NCI-H345 (cell line): ENCODE measurements around the gene THAP11.

ENCODE experiments used
- DNase-seq: peaks from one replicate; lab custom pipeline; 2025; lab: John Stamatoyannopoulos, UW

THAP11 gene

GRCh38 chr16:67841816-67842508 lies at the start of gene THAP11:
TSS of gene THAP11 (plus strand) at chr16:67842320. CDS start at chr16:67842555, 235 bp downstream.
- peak; percentile 93 for DNase-seq

GRCh38 chr16:67796099-67796718 lies 45.9 kb upstream of the THAP11 start:
- DNase-seq = no peak

DNA sequence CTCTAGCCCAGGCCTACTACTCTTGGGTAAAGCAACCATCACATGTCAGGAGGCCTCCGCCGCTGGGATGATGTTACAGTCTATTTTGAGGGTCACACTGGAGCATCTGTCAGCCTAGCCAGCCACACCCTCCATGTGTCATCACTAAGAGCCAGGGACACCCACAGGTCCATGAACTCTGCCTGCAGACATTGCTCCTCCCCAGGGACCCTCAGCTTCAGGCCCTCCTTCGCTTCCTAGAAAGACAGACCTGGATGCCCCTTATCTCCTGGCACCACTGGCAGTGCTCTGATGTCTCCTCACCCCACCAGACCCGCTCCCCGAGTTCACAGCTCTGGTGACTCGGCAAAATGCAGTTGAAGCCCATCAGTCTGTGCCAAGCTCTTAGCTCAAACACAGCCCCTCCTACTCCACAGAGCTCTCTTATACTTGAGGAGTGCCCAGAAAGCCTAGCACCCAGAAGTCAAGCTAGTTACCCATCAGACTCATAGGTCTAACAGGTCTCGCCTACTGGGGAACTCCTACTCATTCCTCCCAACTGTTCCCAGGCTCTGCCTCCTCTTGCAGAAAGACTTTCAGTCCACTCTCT lies 41.7 kb upstream of the THAP11 start:
- no peak for DNase-seq

DNA sequence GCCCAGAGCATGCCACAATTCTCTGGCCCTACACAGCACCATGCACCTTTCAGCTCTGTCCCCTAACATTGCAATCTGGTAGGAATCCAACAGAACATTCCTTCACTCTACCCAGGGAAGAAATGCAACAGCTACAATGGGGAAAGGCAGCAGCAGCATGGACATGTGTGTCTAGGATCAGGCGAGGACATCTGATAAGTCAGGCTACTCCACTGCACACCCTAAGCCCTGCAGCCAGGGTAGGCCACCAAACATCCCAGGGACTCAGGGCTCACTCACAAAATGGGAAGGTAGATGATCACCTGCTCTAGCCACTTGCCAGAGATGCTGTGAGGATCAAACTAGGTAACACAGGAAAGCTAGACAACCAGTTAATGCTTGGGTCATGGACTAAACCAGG lies 40.9 kb upstream of the THAP11 start:
- no peak for DNase-seq

- no peak for DNase-seq
Observed at GRCh38 chr16:67801883-67802282, 40.2 kb upstream of the THAP11 start.

- DNase-seq = no peak
Observed at GRCh38 chr16:67803894-67804293, 38.2 kb upstream of the THAP11 start.

DNA sequence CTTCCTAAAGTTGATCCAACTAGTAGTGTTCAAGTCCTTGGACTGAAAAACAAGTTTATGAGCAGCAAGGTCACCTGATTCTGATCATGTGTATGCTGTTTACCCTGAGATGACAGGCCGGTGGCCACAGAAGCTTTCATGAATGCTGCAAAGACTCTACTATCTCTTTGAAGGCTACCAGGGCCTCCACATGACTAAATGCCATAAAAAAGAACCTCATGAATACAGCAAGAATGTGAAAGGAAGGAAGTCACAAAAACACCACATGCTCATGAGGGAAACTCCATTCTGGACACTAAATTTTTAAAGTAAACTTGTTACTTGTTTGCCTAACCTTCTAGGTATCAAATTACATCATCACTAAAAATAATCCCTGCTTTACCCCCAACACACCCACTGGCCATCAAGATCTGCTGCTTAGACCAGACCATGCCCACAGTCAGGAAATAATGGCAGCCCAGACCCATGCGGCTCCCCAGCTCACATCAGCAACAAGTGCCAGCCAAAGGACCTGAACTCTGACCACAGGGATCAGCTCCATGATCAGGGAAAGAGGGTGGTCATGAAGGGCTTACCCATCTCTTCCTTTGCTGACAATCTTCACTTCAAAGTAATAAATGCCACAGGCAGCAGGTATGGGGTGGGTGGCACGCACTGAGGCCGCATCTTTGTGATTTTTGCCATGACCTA lies 37.1 kb upstream of the THAP11 start:
- DNase-seq = no peak

DNA sequence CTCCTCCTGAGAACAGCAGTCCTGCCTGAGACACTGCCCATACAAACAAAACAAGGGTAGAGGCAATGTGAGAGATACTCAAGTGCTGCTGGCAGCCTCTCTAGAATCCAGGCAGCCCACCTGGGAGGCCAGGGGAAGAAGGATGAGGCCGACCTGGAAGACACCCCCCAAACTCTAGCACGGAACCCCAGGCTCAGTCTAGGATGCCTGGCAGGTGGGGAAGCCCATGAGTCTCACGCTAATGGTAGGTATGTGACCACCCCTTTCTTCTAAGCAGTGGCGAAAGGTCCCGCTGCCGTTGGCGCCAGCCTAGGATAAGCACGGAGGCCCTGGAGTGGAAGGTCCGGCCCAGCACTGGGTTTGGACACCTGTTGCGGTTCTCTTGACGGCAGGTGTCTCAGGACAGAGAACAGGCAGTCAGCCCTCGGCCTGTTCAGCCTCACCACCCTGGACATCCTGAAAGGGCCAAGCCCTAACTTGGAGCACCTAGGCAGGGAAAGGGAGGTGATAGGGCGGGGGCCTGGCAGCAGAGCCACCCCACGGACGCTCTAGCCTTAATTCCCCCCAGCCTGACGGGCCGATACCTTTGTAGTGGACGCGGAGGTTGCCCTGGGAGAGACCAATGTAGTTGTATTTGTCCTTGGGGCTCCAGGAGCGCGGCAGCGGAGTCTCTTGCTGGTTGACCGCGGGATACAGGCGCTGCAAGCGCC lies 36.2 kb upstream of the THAP11 start:
- no peak for DNase-seq

DNA sequence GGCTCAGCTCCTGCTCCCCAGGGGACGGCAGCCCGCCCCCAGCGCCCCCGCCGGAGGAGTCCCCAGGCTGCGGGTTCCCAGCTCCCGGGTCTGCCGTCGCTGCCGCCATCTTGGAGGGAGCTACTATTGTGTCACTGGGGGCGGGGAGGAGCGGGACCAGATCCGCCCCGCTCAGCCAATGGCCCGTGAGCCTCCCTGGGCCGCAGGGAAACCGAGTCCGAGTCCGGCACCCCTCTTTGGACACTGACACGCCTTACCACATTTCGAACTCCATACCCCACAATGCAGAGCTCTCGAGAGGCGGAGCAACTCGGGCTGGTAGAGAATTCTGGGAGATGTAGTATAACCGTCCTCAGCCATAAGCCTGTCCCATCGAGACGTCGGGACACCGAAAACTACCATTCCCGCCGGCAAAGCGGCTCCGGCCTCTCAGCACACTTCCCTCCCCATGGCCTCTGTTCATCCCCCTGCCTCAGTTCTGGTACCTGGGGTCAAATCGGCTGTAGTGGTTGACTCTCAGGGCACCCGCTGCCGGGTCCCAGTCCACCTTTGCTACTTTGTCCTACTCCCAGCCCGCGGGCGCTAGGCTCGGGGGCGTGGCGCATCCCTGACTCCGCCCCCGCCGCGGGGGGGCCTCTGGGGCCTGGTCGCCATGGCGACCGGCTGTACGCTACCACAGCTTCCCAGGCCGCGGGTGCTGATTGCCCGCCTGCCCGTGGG lies 35.5 kb upstream of the THAP11 start, which contains the start of the genes RANBP10 and TSNAXIP1:
Gene RANBP10 (minus strand): TSS at position 133 of the 720 bp plus-strand sequence. CDS start 24 bp downstream, at position 109.
Gene TSNAXIP1 (plus strand): TSS at position 462 of the 720 bp plus-strand sequence. CDS start 261 bp downstream, outside the sequence.
- DNase-seq = peak; percentile 98

DNA sequence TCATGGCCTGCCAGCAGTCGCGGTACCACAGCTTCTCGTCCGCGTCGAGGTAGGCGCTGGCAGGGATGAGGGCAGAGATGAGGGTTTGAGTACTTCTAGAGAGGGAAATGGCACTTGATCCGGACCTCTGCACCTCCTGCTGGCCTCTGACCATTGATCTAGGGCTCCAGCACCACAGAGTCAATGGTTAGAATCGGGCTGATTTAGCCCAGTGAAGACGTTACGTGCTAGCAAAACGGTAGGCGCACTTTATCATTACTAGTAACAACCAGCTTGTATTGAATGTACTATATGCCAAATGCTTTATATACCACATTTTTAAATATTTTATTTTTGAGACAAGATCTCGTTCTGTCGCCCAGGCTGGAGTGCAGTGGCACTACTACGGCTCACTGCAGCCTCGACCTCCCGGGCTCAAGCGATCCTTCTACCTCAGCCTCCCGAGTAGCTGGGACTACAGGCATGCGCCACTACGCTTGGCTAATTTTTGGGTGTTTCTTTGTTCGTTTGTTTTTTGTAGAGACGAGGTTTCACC lies 34.9 kb upstream of the THAP11 start:
- no peak for DNase-seq

- no peak for DNase-seq
Observed at GRCh38 chr16:67811899-67812298, 30.2 kb upstream of the THAP11 start.

DNA sequence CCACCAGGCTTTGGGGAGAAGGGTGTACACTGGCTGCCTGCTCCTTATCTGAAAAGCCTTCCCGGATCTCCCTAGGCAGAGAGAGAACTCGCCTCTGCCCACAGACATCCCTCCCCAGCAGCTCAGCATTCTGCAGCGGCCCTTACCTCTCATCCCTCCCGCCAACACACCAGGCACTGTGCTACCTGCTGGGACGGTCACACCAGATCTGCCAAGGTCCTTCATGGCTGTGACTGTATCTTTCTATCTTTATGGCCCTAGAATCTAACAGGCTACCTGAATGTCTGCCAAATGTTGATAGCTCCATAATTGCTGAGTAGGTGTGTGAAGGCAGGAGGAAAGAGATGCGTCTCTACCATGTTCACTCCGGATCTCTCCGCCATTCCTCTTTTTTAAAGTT lies 27.6 kb upstream of the THAP11 start:
- DNase-seq = no peak

DNA sequence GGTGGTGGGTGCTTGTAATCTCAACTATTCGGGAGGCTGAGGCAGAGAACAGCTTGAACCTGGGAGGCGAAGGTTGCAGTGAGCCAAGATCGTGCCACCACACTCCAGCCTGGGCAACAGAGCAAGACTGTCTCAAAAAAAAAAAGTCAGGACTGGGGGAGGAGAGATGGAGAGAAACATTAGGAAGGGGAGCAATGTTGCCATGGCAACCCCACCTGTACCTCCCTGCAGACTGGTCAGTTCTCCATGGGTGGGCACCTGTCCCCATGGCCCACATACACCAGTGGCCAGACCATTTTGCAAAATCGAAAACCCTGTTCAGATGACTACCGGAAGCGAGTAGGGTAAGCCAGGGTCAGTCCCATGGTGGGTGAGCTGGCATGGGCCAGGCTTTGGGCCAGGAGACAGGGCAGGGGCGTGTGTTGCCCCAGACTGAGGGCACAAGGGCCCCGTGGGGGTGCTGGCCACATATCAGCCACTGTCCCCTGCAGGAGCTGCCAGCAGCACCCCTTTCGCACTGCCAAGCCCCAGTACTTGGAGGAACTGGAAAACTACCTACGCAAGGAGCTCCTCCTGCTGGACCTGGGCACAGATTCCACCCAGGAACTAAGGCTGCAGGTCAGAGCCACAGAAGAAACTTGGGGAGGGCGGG lies 21.4 kb upstream of the THAP11 start:
- no peak for DNase-seq

- DNase-seq = no peak
Observed at GRCh38 chr16:67822511-67822910, 19.6 kb upstream of the THAP11 start.

DNA sequence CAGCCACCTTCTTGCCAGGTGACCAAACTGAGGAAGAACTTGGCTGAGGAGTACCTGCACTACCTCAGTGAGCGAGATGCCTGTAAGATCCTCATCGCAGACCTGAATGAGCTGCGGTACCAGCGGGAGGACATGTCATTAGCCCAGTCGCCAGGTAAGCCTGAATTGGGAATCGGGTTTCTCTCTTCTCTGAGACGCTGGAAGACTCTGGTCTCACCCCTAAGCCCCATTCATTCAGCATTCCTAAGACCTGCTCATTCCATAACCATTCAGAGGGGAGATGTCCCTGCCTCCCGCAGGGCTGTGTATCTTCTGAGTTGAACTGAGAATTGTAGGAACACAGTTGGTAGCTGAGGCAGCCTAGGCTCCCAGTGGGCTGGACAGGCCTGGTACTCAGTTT lies 17.0 kb upstream of the THAP11 start:
- DNase-seq = no peak

GRCh38 chr16:67825906-67826305 lies 16.2 kb upstream of the THAP11 start:
- DNase-seq = no peak

- no peak for DNase-seq
Observed at GRCh38 chr16:67828651-67829050, 13.5 kb upstream of the THAP11 start.

GRCh38 chr16:67833030-67833414 lies 9.1 kb upstream of the THAP11 start:
- no peak for DNase-seq

- peak; percentile 88 for DNase-seq
Observed at GRCh38 chr16:67833415-67834241, 8.5 kb upstream of the THAP11 start.

GRCh38 chr16:67834242-67834614 lies 7.9 kb upstream of the THAP11 start:
- no peak for DNase-seq
